ENCODE measurements around the gene DIP2C.
"Not testable (repeated sequence)": the region's sequence is repeated elsewhere in the genome, so short reads cannot be mapped to it uniquely, and the experiment has no call there.

The DIP2C gene

GRCh38 chr10:418226-418625, 271.2 kb downstream of the DIP2C start:
- no peak for DNase-seq (ENCODE audit: low read depth in 2 of 2)

- DNase-seq (ENCODE audit: low read depth in 2 of 2), result no peak
Observed at GRCh38 chr10:416091-416515, 273.4 kb downstream of the DIP2C start.

GRCh38 chr10:413662-414071, 275.8 kb downstream of the DIP2C start:
- no peak for DNase-seq (ENCODE audit: low read depth in 2 of 2)

- DNase-seq (ENCODE audit: low read depth in 2 of 2), result no peak
Observed at GRCh38 chr10:412109-412508, 277.4 kb downstream of the DIP2C start.

GRCh38 chr10:411603-412002, 277.9 kb downstream of the DIP2C start:
- DNase-seq (ENCODE audit: low read depth in 2 of 2), result no peak

GRCh38 chr10:409408-410040, 279.9 kb downstream of the DIP2C start:
- no peak for DNase-seq (ENCODE audit: low read depth in 2 of 2)

- DNase-seq (ENCODE audit: low read depth in 2 of 2), result peak; percentile 17 to 19
Observed at GRCh38 chr10:408236-408635, 281.2 kb downstream of the DIP2C start.

- DNase-seq (ENCODE audit: low read depth in 2 of 2), result no peak
Observed at GRCh38 chr10:406976-407375, 282.5 kb downstream of the DIP2C start.

GRCh38 chr10:405648-406047, 283.8 kb downstream of the DIP2C start:
- DNase-seq (ENCODE audit: low read depth in 2 of 2), result no peak

GRCh38 chr10:404991-405390, 284.5 kb downstream of the DIP2C start:
- DNase-seq (ENCODE audit: low read depth in 2 of 2), result no peak

- DNase-seq (ENCODE audit: low read depth in 2 of 2), result peak in 1 of 2 experiments; percentile 38
Observed at GRCh38 chr10:404346-404745, 285.1 kb downstream of the DIP2C start.

GRCh38 chr10:398954-399353, 290.5 kb downstream of the DIP2C start:
- DNase-seq (ENCODE audit: low read depth in 2 of 2), result no peak

- DNase-seq (ENCODE audit: low read depth in 2 of 2), result no peak
Observed at GRCh38 chr10:397321-398068, 292.0 kb downstream of the DIP2C start.

- no peak for DNase-seq (ENCODE audit: low read depth in 2 of 2)
Observed at GRCh38 chr10:396535-397220, 292.8 kb downstream of the DIP2C start.

GRCh38 chr10:396107-396506, 293.4 kb downstream of the DIP2C start:
- DNase-seq (ENCODE audit: low read depth in 2 of 2), result no peak

GRCh38 chr10:395665-396064, 293.8 kb downstream of the DIP2C start:
- DNase-seq (ENCODE audit: low read depth in 2 of 2), result no peak

- not testable (repeated sequence) for DNase-seq (ENCODE audit: low read depth in 2 of 2)
Observed at GRCh38 chr10:394439-395101, 294.9 kb downstream of the DIP2C start.

GRCh38 chr10:393787-394438, 295.6 kb downstream of the DIP2C start:
- no peak for DNase-seq (ENCODE audit: low read depth in 2 of 2)

GRCh38 chr10:393106-393745, 296.2 kb downstream of the DIP2C start:
- no peak for DNase-seq (ENCODE audit: low read depth in 2 of 2)

- DNase-seq (ENCODE audit: low read depth in 2 of 2), result no peak
Observed at GRCh38 chr10:392705-393037, 296.8 kb downstream of the DIP2C start.
